MG63 (cell line): ENCODE data around the gene CCNK. TPM values are rescaled to one million over a fixed set of nuclear protein-coding genes. Genes with fewer than 3 reads are reported as not detected.
A peak's percentile ranks its signal among the peaks of the same experiment; 100 is the strongest.

Experiments
- DNase-seq: peaks from one replicate; pipeline ENCODE4 v3.0.0-alpha.2; 2020
- H3K27me3 ChIP-seq: fragments of 250-450 bp; sonication (Bioruptor Pico); 2 replicates; pipeline ENCODE4 v1.5.1; 2020; ENCODE audit warnings: mild to moderate bottlenecking, moderate library complexity
- H3K36me3 ChIP-seq: fragments of 250-450 bp; sonication (Bioruptor Pico); 2 replicates; pipeline ENCODE4 v1.5.1; 2020; ENCODE audit warnings: mild to moderate bottlenecking, moderate library complexity
- H3K4me3 ChIP-seq: fragments of 250-450 bp; sonication (Bioruptor Pico); 2 replicates; pipeline ENCODE4 v1.5.1; 2020; ENCODE audit warnings: mild to moderate bottlenecking, moderate library complexity
- H3K9me3 ChIP-seq: fragments of 250-450 bp; sonication (Bioruptor Pico); 2 replicates; pipeline ENCODE4 v1.5.1; 2020; ENCODE audit warnings: mild to moderate bottlenecking, moderate library complexity
- total RNA-seq: library from RNA; depleted of rRNA; stranded (reverse); fragments of >200 nt; shearing (Covaris generic); gene quantifications from 2 replicates; pipeline ENCODE4 v1.2.3, GENCODE V29; 2014; ENCODE audit warnings: low replicate concordance

Gene CCNK
- total RNA-seq, 1 experiment from 2014 or later = 2.9 TPM

DNA sequence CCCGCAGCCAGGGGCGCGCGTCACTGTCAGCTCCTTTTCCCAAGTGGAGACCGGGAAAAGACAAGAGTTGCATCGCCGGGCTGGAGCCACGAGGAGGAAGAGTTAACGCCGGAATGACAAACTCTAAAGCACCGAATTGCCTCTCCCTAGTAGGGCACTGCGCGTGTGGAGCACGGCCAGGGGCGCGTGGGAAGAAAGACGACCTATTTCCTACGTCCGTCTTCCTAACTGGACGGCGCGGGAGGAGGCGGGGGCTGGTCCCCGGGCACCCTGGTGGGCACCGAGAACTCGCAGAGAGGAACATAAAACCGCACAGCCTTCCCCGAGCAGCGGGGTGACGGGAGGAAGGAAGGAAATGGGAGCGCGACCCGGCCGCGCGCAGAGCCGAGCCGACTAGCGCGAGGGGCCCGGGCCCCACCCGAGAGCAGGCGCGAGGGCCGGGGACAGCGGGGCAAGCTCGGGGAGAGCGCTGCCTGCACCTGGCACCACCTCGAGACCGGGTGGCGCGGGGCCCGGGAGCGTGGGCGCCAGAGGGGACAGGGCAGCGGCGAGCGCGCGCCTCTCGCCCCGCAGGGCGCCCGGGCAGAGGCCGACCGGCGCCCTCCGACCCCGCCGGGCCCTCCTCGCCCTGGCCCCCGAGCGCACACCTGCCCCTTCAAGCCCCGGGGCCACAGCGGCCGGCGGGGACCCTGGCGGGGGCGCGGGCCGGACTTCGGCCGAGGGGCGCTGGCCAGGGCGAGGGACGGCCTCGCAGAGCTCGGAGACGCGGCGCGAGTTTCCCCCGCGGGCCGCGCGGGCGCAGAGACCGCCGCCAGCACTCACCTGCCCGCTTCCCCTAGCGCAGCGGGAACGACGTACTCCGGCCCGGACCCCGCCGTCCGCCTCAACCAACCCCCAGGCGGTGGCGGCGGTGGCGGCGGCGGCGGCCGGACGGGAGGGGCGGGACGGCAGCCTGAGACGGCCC lies 1.0 kb upstream of the CCNK start, which contains the start of gene SETD3:
Gene SETD3 (minus strand): TSS at position 954 of the 964 bp plus-strand sequence. CDS start 15,054 bp downstream, outside the sequence.
- DNase-seq = peak; percentile 74
- Histone ChIP-seq H3K27me3 (no peaks in the 10 kb centered on the region), H3K4me3 (peak within 1 kb of the TSS; percentile 87), H3K9me3 (no peaks in the 10 kb centered on the region), H3K36me3 (no peaks in the 10 kb centered on the region)

DNA sequence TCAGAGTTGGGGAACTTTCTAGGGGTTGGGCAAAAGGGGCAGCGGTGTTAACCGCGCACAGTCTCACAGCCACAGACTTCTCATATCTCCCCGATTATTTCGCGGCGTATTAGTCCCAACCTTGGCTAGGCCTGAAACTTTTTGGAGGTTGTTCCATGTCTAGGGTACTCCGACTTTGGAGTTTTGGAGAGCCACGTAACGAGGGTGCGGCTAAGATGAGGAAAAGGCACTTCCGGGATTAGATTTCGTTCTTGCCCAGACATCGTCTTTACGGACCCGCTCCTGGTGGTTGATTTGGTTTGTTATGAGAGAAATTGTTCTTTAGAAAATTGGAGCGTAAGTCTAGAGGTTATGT lies 513 bp downstream of the CCNK start:
- Histone ChIP-seq H3K9me3 (no peaks in the 10 kb centered on the region), H3K27me3 (no peaks in the 10 kb centered on the region), H3K4me3 (peak overlapping the region; percentile 87), H3K36me3 (no peaks in the 10 kb centered on the region)
- peak; percentile 3 for DNase-seq

DNA sequence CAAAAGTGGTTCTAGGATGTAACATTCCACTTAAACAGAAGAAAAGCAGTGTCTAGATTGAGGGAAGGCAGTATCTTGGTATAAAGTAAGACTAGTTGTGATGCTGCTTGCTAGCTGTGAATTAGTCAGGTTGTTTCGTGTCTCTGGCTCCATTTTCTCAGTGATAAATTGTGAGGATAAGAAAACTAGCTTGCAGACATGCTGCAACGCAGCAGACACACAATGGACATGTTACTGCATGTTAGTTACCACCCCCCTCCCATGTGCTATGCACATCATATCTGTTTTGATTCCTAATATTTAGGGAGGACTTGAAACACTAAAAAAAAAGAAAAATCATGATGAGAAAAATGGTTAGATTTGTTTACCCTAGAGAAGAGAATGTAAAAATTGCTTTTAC lies 2.9 kb downstream of the CCNK start:
- Histone ChIP-seq H3K9me3 (no peaks in the 10 kb centered on the region), H3K36me3 (no peaks in the 10 kb centered on the region), H3K27me3 (no peaks in the 10 kb centered on the region), H3K4me3 (no peak overlapping the region)
- DNase-seq = no peak

DNA sequence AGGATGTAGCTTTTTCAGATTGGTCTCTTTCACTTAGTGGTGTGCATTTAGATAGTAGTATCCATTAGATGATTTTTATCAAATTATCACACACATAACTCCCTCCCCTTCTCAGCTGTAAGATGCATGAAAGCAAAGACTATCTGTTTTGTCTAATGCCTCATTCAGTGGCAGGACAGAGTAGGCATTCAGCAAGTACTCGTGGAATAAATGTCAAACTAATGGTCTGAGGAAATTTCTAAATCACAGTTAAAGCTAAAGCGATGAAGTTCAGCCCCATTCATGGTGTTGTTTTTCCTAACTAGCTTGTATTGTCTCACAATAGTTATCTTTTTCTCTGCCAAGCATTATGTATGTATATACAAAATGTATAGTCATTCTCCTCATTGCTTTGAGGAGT lies 16.1 kb downstream of the CCNK start:
- no peak for DNase-seq
- no peaks in the 10 kb centered on the region for H3K9me3 ChIP-seq
- no peak overlapping the region for H3K4me3 ChIP-seq
- H3K27me3 ChIP-seq = no peaks in the 10 kb centered on the region
- peaks cover 7% of the 10 kb centered on the region for H3K36me3 ChIP-seq

DNA sequence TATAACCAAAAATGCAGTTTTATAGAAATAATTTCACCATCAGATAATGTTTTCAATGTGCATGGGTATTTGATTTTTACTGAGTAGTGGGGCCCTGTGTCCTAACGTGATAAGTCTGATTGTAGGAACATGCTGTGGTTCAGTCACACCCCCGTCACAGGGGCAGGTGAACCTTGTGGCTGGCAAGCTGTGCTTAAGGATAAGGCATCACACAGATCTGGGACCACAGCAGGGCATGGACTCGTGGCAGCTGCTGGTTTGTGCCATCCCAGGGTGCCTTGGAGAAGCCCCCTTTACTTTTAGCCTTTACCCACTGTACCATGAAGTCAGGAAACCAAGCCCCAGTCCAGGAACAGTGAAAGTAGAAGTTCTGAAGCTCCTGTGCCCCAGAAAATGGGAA lies 16.7 kb downstream of the CCNK start:
- Histone ChIP-seq H3K27me3 (no peaks in the 10 kb centered on the region), H3K9me3 (no peaks in the 10 kb centered on the region), H3K36me3 (peaks cover 7% of the 10 kb centered on the region), H3K4me3 (no peak overlapping the region)
- no peak for DNase-seq

DNA sequence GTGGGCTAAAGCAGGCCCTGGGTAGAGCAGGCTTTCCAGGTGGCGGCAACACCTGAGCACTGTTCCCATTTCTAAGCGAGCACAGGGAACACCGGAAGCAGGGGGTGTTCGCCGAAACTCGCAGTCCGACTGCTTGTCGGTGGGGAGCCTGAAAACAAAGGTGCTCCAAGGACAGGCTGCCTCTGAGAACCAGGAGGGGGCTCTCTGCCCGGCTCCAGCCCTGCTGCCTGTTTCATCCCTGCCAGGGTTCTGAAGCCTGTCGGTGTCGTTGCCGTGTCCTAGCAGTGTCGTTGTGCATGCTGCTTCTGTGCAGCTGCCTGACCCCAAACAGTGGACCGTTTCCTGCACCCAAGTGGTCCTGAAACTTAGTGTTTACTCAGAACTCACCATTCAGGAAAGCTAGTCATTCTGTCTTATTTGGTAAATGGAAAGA lies 21.8 kb downstream of the CCNK start:
- peaks cover 22% of the 10 kb centered on the region for H3K36me3 ChIP-seq
- H3K9me3 ChIP-seq = no peaks in the 10 kb centered on the region
- no peak for DNase-seq
- H3K27me3 ChIP-seq = no peaks in the 10 kb centered on the region
- H3K4me3 ChIP-seq = no peak overlapping the region

DNA sequence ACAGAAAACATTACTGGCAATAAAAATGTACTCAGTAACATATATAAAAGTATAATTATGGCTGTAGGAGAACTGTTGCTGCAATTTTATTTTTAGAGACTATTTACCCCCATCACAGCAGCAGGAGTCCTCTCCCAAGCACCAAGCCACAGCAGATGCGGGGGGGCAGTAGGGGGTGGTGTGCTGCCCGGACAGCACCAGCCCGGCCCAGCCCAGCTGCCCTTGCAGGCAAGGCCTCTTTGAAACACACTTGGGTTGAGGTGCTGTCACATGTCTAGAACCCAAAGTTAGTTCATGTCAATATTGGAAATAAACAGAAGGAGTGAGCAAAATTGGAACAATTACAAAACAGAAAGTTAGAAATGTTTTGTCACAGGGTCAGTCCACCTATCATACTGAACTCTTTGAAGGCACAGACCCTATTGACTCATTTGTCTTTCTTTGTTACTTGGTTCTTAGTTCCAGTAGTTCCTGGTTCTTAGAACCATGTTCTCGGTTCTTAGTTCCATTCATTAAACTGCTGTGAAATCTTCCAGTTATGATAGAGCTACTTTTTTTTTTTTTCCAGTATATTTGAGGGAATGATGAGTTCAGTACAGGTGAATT lies 22.7 kb downstream of the CCNK start:
- DNase-seq = no peak

DNA sequence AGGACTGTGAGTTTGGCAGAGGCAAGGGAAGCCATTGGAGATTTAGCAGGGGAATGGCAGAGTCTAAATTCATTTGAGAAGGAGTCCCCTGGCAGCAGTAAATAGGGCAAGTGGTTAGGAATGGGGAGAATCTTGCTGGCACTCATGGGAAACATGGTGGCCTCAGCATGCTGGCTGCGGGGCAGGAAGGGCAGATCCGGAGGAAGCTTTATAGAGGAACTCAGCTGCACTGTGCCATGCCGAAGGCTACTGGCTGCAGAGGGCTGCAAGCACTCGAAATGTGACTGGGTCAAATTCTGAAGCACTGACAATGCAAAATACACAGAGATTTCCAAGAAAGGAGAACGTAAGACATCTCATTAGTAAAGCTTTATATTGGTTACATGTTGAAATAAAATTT lies 23.9 kb downstream of the CCNK start:
- DNase-seq = no peak
- H3K36me3 ChIP-seq = peaks cover 22% of the 10 kb centered on the region
- no peak overlapping the region for H3K4me3 ChIP-seq
- H3K9me3 ChIP-seq = no peaks in the 10 kb centered on the region
- H3K27me3 ChIP-seq = no peaks in the 10 kb centered on the region

More for the DNA sequence above, 22.7 kb downstream of the CCNK start:
- Histone ChIP-seq H3K4me3 (no peak overlapping the region), H3K36me3 (peaks cover 22% of the 10 kb centered on the region), H3K9me3 (no peaks in the 10 kb centered on the region), H3K27me3 (no peaks in the 10 kb centered on the region)

DNA sequence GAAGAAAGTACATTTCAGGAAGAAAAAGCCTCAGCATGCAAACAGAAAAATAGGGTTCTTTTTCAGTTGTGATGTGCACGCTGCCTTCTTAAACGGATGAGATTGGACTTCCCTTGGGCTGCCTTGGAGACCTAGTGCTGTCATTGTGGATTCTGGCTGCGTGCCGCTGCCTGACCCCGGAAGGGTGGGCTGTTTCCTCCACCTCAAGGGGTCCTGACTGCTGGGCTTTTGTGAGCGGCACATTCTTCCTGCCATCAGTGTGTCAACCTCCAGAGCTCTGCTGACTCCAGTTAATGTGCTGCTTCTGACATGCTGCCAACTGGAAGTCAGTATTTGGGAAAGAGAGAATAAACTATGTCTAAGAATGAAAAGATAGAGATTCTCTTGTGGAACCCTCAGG lies 25.1 kb downstream of the CCNK start:
- DNase-seq = no peak
- H3K27me3 ChIP-seq = no peaks in the 10 kb centered on the region
- no peaks in the 10 kb centered on the region for H3K9me3 ChIP-seq
- peaks cover 22% of the 10 kb centered on the region for H3K36me3 ChIP-seq
- no peak overlapping the region for H3K4me3 ChIP-seq

DNA sequence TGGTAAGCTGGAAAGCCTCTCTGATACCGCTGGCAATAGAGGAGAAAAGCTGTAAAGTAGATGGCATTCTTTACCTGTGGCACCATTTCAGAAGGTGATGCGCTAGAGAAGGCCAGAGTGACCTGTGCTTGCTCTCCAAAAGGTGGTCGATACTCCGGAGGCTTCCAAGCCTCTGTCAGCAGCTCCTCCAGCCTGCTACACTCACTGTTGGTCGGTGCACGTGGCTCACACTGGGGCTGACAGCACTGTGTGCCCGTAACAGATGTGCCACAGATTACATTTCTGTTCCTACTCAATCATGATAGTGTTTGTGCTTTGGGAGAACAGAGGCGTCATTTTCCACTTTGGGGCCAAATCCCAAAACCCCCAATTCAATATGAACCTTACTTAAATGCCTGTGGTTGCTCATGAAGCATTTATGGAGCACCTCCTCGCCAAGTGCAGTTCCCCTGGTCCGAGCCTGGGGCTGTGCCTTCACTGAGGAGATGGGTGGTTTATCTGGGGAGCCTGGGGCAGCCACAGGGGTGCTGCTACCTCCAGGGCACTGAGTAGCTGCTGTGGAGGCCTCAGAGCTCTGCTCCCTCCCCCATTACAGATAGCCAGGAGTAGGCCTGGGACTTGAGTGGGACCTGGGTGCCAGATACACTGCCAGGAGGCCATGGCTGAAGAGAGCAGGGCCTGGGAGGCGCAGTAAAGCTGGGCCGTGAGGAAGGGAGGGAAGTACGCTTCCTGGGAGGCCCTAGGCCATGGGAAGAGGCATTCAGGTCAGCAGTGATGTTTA lies 26.8 kb downstream of the CCNK start:
- no peak for DNase-seq
- H3K9me3 ChIP-seq = no peaks in the 10 kb centered on the region
- H3K4me3 ChIP-seq = no peak overlapping the region
- peaks cover 18% of the 10 kb centered on the region for H3K36me3 ChIP-seq
- no peaks in the 10 kb centered on the region for H3K27me3 ChIP-seq

DNA sequence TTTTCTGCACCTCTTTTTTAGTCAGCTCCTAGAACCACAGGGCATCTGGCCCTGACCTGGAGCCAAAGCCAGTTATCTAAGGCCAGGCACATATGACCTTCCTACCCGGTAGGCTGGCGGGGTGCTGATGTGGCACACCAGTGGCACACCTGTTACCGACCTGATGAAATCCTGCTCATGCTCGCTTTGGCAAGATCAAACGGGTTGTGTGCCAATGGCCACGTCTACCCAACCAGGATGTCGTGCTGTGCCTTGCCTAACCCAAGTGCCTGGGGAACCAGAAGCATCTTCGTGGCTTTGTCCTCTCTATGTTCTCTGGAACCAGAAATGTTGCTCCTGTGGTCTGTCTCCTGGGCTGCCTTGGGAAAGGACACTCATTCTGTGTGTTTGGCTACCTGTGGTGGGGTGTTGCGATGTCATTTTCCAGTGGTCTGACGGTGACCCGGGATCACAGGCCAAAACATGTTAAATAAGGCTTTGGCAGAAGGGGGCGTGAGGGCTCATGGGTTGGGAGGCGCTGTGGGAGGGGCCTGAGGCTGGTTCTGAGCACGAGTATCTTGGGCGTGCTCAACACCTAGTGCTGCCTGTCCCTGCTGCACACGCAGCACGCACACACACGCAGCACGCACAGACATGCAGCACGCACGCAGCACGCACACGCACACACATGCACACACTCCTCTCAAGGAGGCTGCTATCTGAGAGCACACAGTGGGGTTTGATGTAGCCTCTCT lies 27.9 kb downstream of the CCNK start:
- peaks cover 11% of the 10 kb centered on the region for H3K36me3 ChIP-seq
- H3K4me3 ChIP-seq = no peak overlapping the region
- H3K27me3 ChIP-seq = no peaks in the 10 kb centered on the region
- H3K9me3 ChIP-seq = no peaks in the 10 kb centered on the region
- no peak for DNase-seq

DNA sequence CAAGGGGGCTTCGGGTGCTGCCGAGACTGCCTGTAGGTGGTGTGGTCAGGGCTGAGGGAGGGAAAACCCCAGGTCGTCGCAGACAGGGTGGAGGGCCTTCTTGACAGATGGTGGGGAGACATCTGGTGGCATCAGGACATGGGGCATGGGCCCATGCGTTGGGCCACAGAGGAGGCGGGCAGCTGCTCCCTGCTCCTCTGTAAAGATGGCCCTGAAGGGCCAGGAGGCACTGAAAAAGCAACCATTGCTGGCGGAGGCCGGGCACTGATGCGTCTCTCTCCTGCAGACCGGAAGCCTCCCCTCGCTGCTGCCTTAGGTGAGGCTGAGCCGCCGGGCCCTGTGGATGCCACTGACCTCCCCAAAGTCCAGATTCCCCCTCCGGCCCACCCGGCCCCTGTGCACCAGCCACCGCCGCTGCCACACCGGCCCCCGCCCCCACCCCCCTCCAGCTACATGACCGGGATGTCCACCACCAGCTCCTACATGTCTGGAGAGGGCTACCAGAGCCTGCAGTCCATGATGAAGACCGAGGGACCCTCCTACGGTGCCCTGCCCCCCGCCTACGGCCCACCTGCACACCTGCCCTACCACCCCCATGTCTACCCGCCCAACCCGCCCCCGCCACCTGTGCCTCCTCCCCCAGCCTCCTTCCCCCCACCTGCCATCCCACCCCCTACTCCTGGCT lies 28.8 kb downstream of the CCNK start:
- no peaks in the 10 kb centered on the region for H3K27me3 ChIP-seq
- no peaks in the 10 kb centered on the region for H3K9me3 ChIP-seq
- no peak overlapping the region for H3K4me3 ChIP-seq
- DNase-seq = no peak
- peaks cover 8% of the 10 kb centered on the region for H3K36me3 ChIP-seq

DNA sequence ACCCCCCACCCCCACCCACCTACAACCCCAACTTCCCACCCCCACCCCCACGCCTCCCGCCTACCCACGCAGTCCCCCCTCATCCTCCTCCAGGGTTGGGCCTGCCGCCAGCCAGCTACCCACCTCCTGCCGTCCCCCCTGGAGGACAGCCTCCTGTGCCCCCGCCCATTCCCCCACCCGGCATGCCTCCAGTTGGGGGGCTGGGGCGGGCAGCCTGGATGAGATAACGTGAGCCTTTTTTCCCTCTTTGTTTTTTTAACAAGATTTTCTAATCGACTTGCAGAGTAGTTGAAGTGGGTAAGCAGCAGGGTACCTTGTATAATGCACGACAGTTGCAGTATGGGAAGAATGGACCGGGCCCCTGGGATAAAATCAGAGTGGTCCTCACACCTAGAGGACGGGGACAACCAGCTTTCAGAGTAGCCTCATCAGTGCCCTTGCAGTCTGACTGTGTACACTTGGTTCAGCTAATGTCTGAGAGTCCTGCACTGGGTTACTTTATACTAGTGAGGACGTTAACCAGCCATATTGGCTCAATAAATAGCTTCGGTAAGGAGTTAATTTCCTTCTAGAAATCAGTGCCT lies 29.4 kb downstream of the CCNK start:
- Histone ChIP-seq H3K36me3 (peaks cover 5% of the 10 kb centered on the region), H3K27me3 (no peaks in the 10 kb centered on the region), H3K4me3 (no peak overlapping the region), H3K9me3 (no peaks in the 10 kb centered on the region)
- DNase-seq = no peak

DNA sequence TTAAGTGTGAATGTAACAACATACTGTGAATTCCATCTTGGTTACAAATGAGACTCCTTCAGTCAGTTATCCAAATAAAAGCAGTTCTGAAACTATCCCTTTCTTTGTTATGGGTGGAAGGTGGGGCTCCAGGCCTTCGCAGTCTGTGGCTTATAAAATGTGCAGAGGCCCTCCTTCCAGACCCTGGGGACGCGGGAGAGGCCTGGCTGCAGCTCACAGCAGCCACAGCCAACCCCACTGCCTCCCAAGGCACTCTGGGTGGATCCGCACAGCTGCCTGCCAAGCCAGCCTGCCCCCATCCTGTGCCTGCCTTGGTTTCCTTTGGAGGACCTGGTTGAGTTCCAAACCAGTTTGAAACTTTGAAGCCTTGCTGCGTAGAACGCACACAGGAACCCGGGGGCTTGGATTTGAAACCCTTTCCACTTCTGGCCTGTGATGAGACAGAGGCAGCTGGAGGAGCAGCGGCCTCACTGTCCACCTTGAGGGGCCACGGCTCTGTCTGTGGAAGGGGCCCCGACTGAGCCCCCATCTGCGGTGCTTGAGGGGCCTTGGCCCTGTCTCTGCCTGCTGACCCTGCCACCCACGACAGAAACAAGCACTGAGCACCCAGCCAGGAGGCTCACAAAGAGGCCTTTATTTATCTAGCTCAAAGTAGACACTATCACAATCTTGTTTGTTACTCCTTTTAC lies 30.4 kb downstream of the CCNK start:
- no peaks in the 10 kb centered on the region for H3K27me3 ChIP-seq
- no peak overlapping the region for H3K4me3 ChIP-seq
- H3K9me3 ChIP-seq = no peaks in the 10 kb centered on the region
- no peak for DNase-seq
- peaks cover under 1% of the 10 kb centered on the region; the same call in 1 of the 2 replicates for H3K36me3 ChIP-seq

DNA sequence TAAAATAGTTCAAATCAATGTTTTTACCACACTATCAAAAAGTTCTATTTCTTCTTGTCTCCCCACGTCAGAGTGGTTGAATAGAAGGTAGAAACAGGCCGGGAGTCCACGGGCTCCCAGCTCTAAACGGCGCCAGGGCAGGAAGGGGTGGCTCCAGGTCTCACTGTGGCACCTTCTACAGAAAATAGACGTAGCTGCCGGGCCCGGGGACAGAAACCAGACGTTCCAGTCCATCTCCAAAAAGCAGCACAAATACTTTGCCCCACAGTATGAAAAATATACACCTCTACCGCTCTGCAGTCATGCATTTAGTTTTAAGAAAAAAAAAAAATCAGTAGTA lies 30.9 kb downstream of the CCNK start:
- Histone ChIP-seq H3K4me3 (no peak overlapping the region), H3K36me3 (no peaks in the 10 kb centered on the region; the same call in 1 of the 2 replicates), H3K9me3 (no peaks in the 10 kb centered on the region), H3K27me3 (no peaks in the 10 kb centered on the region)
- DNase-seq = no peak
